Kidney epithelial cell (primary cell): Measurements from ENCODE around the gene PPP2R5A. TPM values are rescaled to one million over a fixed set of nuclear protein-coding genes. Genes with fewer than 3 reads are reported as not detected.

ENCODE experiments used
- DNase-seq: peaks from one replicate; pipeline ENCODE4 v3.0.0-alpha.2; 2010; ENCODE audit warnings: low read depth
- H3K27me3 ChIP-seq: 2 replicates; pipeline ENCODE4 v1.6.0; 2011; ENCODE audit warnings: low read length; ENCODE audit not compliant: control insufficient read depth, insufficient read depth
- H3K36me3 ChIP-seq: 2 replicates; pipeline ENCODE4 v1.5.1; 2011; ENCODE audit warnings: low read length; ENCODE audit not compliant: control insufficient read depth, insufficient read depth
- H3K4me3 ChIP-seq: 2 replicates; pipeline ENCODE4 v1.5.1; 2011; ENCODE audit warnings: low read depth, mild to moderate bottlenecking, control low read depth, low read length
- CTCF ChIP-seq: IDR thresholded peaks from 2 replicates; pipeline ENCODE4 v1.5.1; 2011; ENCODE audit warnings: mild to moderate bottlenecking, moderate library complexity, low read length, control low read depth, inconsistent platforms; ENCODE audit not compliant: insufficient read depth, poor library complexity, severe bottlenecking
- total RNA-seq: library from RNA; depleted of rRNA; stranded (reverse); fragments of >200 nt; gene quantifications from 2 replicates; pipeline ENCODE4 v1.2.3, GENCODE V29; 2015

PPP2R5A gene
- total RNA-seq, 1 donor from 2014 or later: 24.0 TPM

GRCh38 chr1:212288615-212289014 is 3.4 kb downstream of the PPP2R5A start:
- Histone ChIP-seq H3K4me3 (no peak overlapping the region), H3K27me3 (no peaks in the 10 kb centered on the region), H3K36me3 (no peaks in the 10 kb centered on the region)
- DNase-seq: no peak
- TF ChIP-seq CTCF: no peak

GRCh38 chr1:212289262-212290077 is 4.3 kb downstream of the PPP2R5A start:
- no peak for DNase-seq
- TF ChIP-seq CTCF: no peak
- no peak overlapping the region for H3K4me3 ChIP-seq
- H3K36me3 ChIP-seq: no peaks in the 10 kb centered on the region
- H3K27me3 ChIP-seq: no peaks in the 10 kb centered on the region

- no peak for TF ChIP-seq CTCF
- no peaks in the 10 kb centered on the region for H3K27me3 ChIP-seq
- H3K36me3 ChIP-seq: no peaks in the 10 kb centered on the region
- no peak for DNase-seq
- no peak overlapping the region for H3K4me3 ChIP-seq
Observed at GRCh38 chr1:212290608-212291007, 5.4 kb downstream of the PPP2R5A start.

GRCh38 chr1:212291505-212292134 is 6.4 kb downstream of the PPP2R5A start:
- Histone ChIP-seq H3K36me3 (no peaks in the 10 kb centered on the region), H3K4me3 (no peak overlapping the region), H3K27me3 (no peaks in the 10 kb centered on the region)
- no peak for DNase-seq
- TF ChIP-seq CTCF: peak; percentile 74

GRCh38 chr1:212292250-212293105 is 7.3 kb downstream of the PPP2R5A start:
- Histone ChIP-seq H3K36me3 (no peaks in the 10 kb centered on the region), H3K27me3 (no peaks in the 10 kb centered on the region), H3K4me3 (no peak overlapping the region)
- no peak for TF ChIP-seq CTCF
- no peak for DNase-seq
